ENCODE results near the gene FGD1. TPM values are rescaled to one million over a fixed set of nuclear protein-coding genes. Genes with fewer than 3 reads are reported as not detected.
A peak's percentile ranks its signal among the peaks of the same experiment; 100 is the strongest.
"Not testable (repeated sequence)": the region's sequence is repeated elsewhere in the genome, so short reads cannot be mapped to it uniquely, and the experiment has no call there.

Gene FGD1
- total RNA-seq = 3.3 and 4.5 TPM in 2 replicates
- polyA plus RNA-seq = 4.3 and 7.5 TPM in 2 replicates
- 8.2 and 10.8 TPM in 2 replicates for polyA plus RNA-seq (2012)
- 19.2 and 26.1 TPM in 2 replicates for polyA minus RNA-seq (ENCODE audit: low replicate concordance)

- no peak for TF ChIP-seq CTCF (conservative IDR thresholded peaks at IDR 0.05 in 1 of 2, IDR thresholded peaks at IDR 0.05 in 1 of 2; ENCODE audit: low read depth in 1 of 2, low read length in 2 of 2)
- TF ChIP-seq EZH2 (IDR thresholded peaks at IDR 0.05; ENCODE audit: low read length, missing control alignments) = no peak
- Histone ChIP-seq H3K4me2 (ENCODE audit: extremely low read depth, insufficient read depth, low read length) (peak within 1 kb of the TSS; percentile 49), H3K4me1 (ENCODE audit: control insufficient read depth, extremely low read depth, insufficient read depth, low read length) (peaks cover 7% of the 10 kb centered on the region), H4K20me1 (ENCODE audit: control insufficient read depth, extremely low read depth, insufficient read depth, low read length) (no peaks in the 10 kb centered on the region), H3K9me3 (ENCODE audit: control insufficient read depth, insufficient read depth, low read depth, low read length) (no peaks in the 10 kb centered on the region), H3K27me3 (ENCODE audit: control insufficient read depth, insufficient read depth, low read length) (no peaks in the 10 kb centered on the region), H2AFZ (ENCODE audit: low read length) (peak within 1 kb of the TSS; percentile 50), H3K79me2 (ENCODE audit: control insufficient read depth, insufficient read depth, low read length) (peaks cover 36% of the 10 kb centered on the region), H3K36me3 (ENCODE audit: control insufficient read depth, insufficient read depth, low read length) (no peaks in the 10 kb centered on the region), H3K9ac (ENCODE audit: insufficient read depth, low read length) (peak within 1 kb of the TSS; percentile 74), H3K4me3 (replicated peaks in 1 of 4; ENCODE audit: control extremely low read depth in 1 of 4, insufficient read depth in 1 of 4, low read depth in 3 of 4, low read length in 4 of 4) (peak within 1 kb of the TSS; percentile 42 to 72 (median 65)), H3K27ac (ENCODE audit: insufficient read depth, low read length) (peak within 1 kb of the TSS; percentile 57)
- DNase-seq (ENCODE audit: low read depth in 2 of 2) = peak; percentile 56
Measured at GRCh38 chrX:54495814-54496516, at the start of gene FGD1. FGD1 (minus strand) TSS chrX:54496234; CDS start chrX:54495432, 802 bp downstream.

- H3K4me1 ChIP-seq (ENCODE audit: control insufficient read depth, extremely low read depth, insufficient read depth, low read length); H3K9me3 ChIP-seq (ENCODE audit: control insufficient read depth, insufficient read depth, low read depth, low read length); H3K27me3 ChIP-seq (ENCODE audit: control insufficient read depth, insufficient read depth, low read length); H4K20me1 ChIP-seq (ENCODE audit: control insufficient read depth, extremely low read depth, insufficient read depth, low read length); H3K9ac ChIP-seq (ENCODE audit: insufficient read depth, low read length); H3K36me3 ChIP-seq (ENCODE audit: control insufficient read depth, insufficient read depth, low read length); H3K79me2 ChIP-seq (ENCODE audit: control insufficient read depth, insufficient read depth, low read length); DNase-seq (ENCODE audit: low read depth in 2 of 2); H3K27ac ChIP-seq (ENCODE audit: insufficient read depth, low read length); H3K4me3 ChIP-seq (replicated peaks in 1 of 4; ENCODE audit: control extremely low read depth in 1 of 4, insufficient read depth in 1 of 4, low read depth in 3 of 4, low read length in 4 of 4); H2AFZ ChIP-seq (ENCODE audit: low read length); H3K4me2 ChIP-seq (ENCODE audit: extremely low read depth, insufficient read depth, low read length): not testable (repeated sequence)
Measured at GRCh38 chrX:54542239-54542638, 46.2 kb upstream of the FGD1 start.

GRCh38 chrX:54540289-54540688, 44.3 kb upstream of the FGD1 start:
- Histone ChIP-seq H3K4me3 (replicated peaks in 1 of 4; ENCODE audit: control extremely low read depth in 1 of 4, insufficient read depth in 1 of 4, low read depth in 3 of 4, low read length in 4 of 4) (no peak overlapping the region), H3K9me3 (ENCODE audit: control insufficient read depth, insufficient read depth, low read depth, low read length) (no peaks in the 10 kb centered on the region), H3K4me2 (ENCODE audit: extremely low read depth, insufficient read depth, low read length) (no peak overlapping the region), H4K20me1 (ENCODE audit: control insufficient read depth, extremely low read depth, insufficient read depth, low read length) (no peaks in the 10 kb centered on the region), H3K9ac (ENCODE audit: insufficient read depth, low read length) (no peak overlapping the region), H2AFZ (ENCODE audit: low read length) (no peak overlapping the region), H3K4me1 (ENCODE audit: control insufficient read depth, extremely low read depth, insufficient read depth, low read length) (no peaks in the 10 kb centered on the region), H3K36me3 (ENCODE audit: control insufficient read depth, insufficient read depth, low read length) (peaks cover 4% of the 10 kb centered on the region), H3K79me2 (ENCODE audit: control insufficient read depth, insufficient read depth, low read length) (no peaks in the 10 kb centered on the region), H3K27ac (ENCODE audit: insufficient read depth, low read length) (no peak overlapping the region), H3K27me3 (ENCODE audit: control insufficient read depth, insufficient read depth, low read length) (no peaks in the 10 kb centered on the region)
- TF ChIP-seq EZH2 (IDR thresholded peaks at IDR 0.05; ENCODE audit: low read length, missing control alignments) (no peak), CTCF (conservative IDR thresholded peaks at IDR 0.05 in 1 of 2, IDR thresholded peaks at IDR 0.05 in 1 of 2; ENCODE audit: low read depth in 1 of 2, low read length in 2 of 2) (peak in 1 of 2 donors; percentile 6)
- peak; percentile 11 to 68 for DNase-seq (ENCODE audit: low read depth in 2 of 2)

Data from fibroblast of lung (primary cell).